Measurements from ENCODE around the gene MLPH. TPM values are rescaled to one million over a fixed set of nuclear protein-coding genes. Genes with fewer than 3 reads are reported as not detected.

The MLPH gene
- 15.7 TPM for total RNA-seq
- long read RNA-seq, transcript MLPH-201 (16 exons, 3,823 nt): major isoform, 12 of 30 reads
- long read RNA-seq, partial matches to known transcripts: 3 of 30 reads
- long read RNA-seq, other reads (novel, unspliced or antisense): 10 of 30 reads

- intact Hi-C loops (cut with DNase I): no loop called here
- peak; percentile 83 for DNase-seq (ENCODE audit: low spot score)
Observed at GRCh38 chr2:237486819-237487448, at the start of gene MLPH. Gene MLPH, plus strand, starts transcription at chr2:237487251. Its CDS starts 6,176 bp downstream, at chr2:237493427.

GRCh38 chr2:237437566-237437965 lies 49.5 kb upstream of the MLPH start:
- intact Hi-C loops (cut with DNase I): no loop called here

GRCh38 chr2:237438080-237438940 lies 48.7 kb upstream of the MLPH start:
- intact Hi-C loops (cut with DNase I): no loop called here
- no peak for DNase-seq (ENCODE audit: low spot score)

More at GRCh38 chr2:237437566-237437965, 49.5 kb upstream of the MLPH start:
- no peak for DNase-seq (ENCODE audit: low spot score)

GRCh38 chr2:237440819-237441281 lies 46.2 kb upstream of the MLPH start:
- intact Hi-C loops (cut with DNase I): no loop called here
- DNase-seq (ENCODE audit: low spot score): no peak

GRCh38 chr2:237441605-237442274 lies 45.3 kb upstream of the MLPH start:
- intact Hi-C loops (cut with DNase I): no loop called here
- no peak for DNase-seq (ENCODE audit: low spot score)

GRCh38 chr2:237444071-237444470 lies 43.0 kb upstream of the MLPH start:
- DNase-seq (ENCODE audit: low spot score): no peak
- intact Hi-C loops (cut with DNase I): no loop called here

GRCh38 chr2:237445611-237446337 lies 41.3 kb upstream of the MLPH start:
- intact Hi-C loops (cut with DNase I): no loop called here
- DNase-seq (ENCODE audit: low spot score): no peak

GRCh38 chr2:237446338-237446665 lies 40.7 kb upstream of the MLPH start:
- intact Hi-C loops (cut with DNase I): no loop called here
- no peak for DNase-seq (ENCODE audit: low spot score)

GRCh38 chr2:237447496-237447895 lies 39.6 kb upstream of the MLPH start:
- no peak for DNase-seq (ENCODE audit: low spot score)
- intact Hi-C loops (cut with DNase I): no loop called here

- intact Hi-C loops (cut with DNase I): no loop called here
- no peak for DNase-seq (ENCODE audit: low spot score)
Observed at GRCh38 chr2:237448171-237448570, 38.9 kb upstream of the MLPH start.

- intact Hi-C loops (cut with DNase I): no loop called here
- DNase-seq (ENCODE audit: low spot score): no peak
Observed at GRCh38 chr2:237448626-237449025, 38.4 kb upstream of the MLPH start.

GRCh38 chr2:237449193-237449881 lies 37.7 kb upstream of the MLPH start:
- no peak for DNase-seq (ENCODE audit: low spot score)
- intact Hi-C loops (cut with DNase I): no loop called here

GRCh38 chr2:237450108-237450507 lies 36.9 kb upstream of the MLPH start:
- DNase-seq (ENCODE audit: low spot score): no peak
- intact Hi-C loops (cut with DNase I): no loop called here

GRCh38 chr2:237450583-237450982 lies 36.5 kb upstream of the MLPH start:
- intact Hi-C loops (cut with DNase I): no loop called here
- DNase-seq (ENCODE audit: low spot score): no peak

GRCh38 chr2:237451643-237452469 lies 35.2 kb upstream of the MLPH start:
- intact Hi-C loops (cut with DNase I): no loop called here

GRCh38 chr2:237452861-237453260 lies 34.2 kb upstream of the MLPH start:
- no peak for DNase-seq (ENCODE audit: low spot score)
- intact Hi-C loops (cut with DNase I): no loop called here

More at GRCh38 chr2:237451643-237452469, 35.2 kb upstream of the MLPH start:
- no peak for DNase-seq (ENCODE audit: low spot score)

- no peak for DNase-seq (ENCODE audit: low spot score)
- intact Hi-C loops (cut with DNase I): no loop called here
Observed at GRCh38 chr2:237453671-237454070, 33.4 kb upstream of the MLPH start.

GRCh38 chr2:237455764-237456163 lies 31.3 kb upstream of the MLPH start:
- DNase-seq (ENCODE audit: low spot score): no peak
- intact Hi-C loops (cut with DNase I): no loop called here

All from cardiac septum (tissue), 1 donor.